KOPT-K1 (cell line): Measurements from ENCODE around the gene RPS6KA5.
"Not testable (repeated sequence)": the region's sequence is repeated elsewhere in the genome, so short reads cannot be mapped to it uniquely, and the experiment has no call there.

ENCODE experiments used
- H3K27ac ChIP-seq: fragments of 200-600 bp; sonication (generic); 2 replicates; pipeline ENCODE4 v1.5.1; 2016; ENCODE audit warnings: antibody characterized with exemption, mild to moderate bottlenecking, low read depth, low read length; ENCODE audit not compliant: poor library complexity, severe bottlenecking
- H3K36me3 ChIP-seq: fragments of 200-600 bp; sonication (generic); 2 replicates; pipeline ENCODE4 v1.5.1; 2017; ENCODE audit warnings: antibody characterized with exemption, mild to moderate bottlenecking, low read length, moderate library complexity; ENCODE audit not compliant: insufficient read depth
- H3K9me3 ChIP-seq: fragments of 200-600 bp; sonication (generic); 2 replicates; pipeline ENCODE4 v1.5.1; 2017; ENCODE audit warnings: antibody characterized with exemption, low read length, mild to moderate bottlenecking; ENCODE audit not compliant: insufficient read depth, poor library complexity, severe bottlenecking

The RPS6KA5 gene

GRCh38 chr14:90880282-90880681, 180.2 kb downstream of the RPS6KA5 start:
- H3K27ac ChIP-seq: no peak overlapping the region
- H3K36me3 ChIP-seq: peaks cover 11% of the 10 kb centered on the region; the same call in 1 of the 2 replicates
- H3K9me3 ChIP-seq: peaks cover 15% of the 10 kb centered on the region

GRCh38 chr14:90874599-90874998, 185.8 kb downstream of the RPS6KA5 start:
- H3K36me3 ChIP-seq: 0 out of 2 replicates have a peak, but pooled peaks cover 5% of the 10 kb centered on the region
- H3K9me3 ChIP-seq: no peaks in the 10 kb centered on the region
- no peak overlapping the region for H3K27ac ChIP-seq

- Histone ChIP-seq H3K9me3 (no peaks in the 10 kb centered on the region), H3K36me3 (0 out of 2 replicates have a peak, but pooled peaks cover 5% of the 10 kb centered on the region), H3K27ac (no peak overlapping the region)
Measured at GRCh38 chr14:90871605-90872233, 188.7 kb downstream of the RPS6KA5 start.

GRCh38 chr14:90870950-90871604, 189.4 kb downstream of the RPS6KA5 start:
- H3K27ac ChIP-seq: no peak overlapping the region
- H3K36me3 ChIP-seq: 0 out of 2 replicates have a peak, but pooled peaks cover 5% of the 10 kb centered on the region
- H3K9me3 ChIP-seq: no peaks in the 10 kb centered on the region

GRCh38 chr14:90867501-90867900, 192.9 kb downstream of the RPS6KA5 start:
- Histone ChIP-seq H3K36me3 (no peaks in the 10 kb centered on the region), H3K27ac (no peak overlapping the region), H3K9me3 (no peaks in the 10 kb centered on the region)

- H3K36me3 ChIP-seq: no peaks in the 10 kb centered on the region
- H3K27ac ChIP-seq: no peak overlapping the region
- no peaks in the 10 kb centered on the region for H3K9me3 ChIP-seq
Measured at GRCh38 chr14:90866833-90867232, 193.6 kb downstream of the RPS6KA5 start.

GRCh38 chr14:90864741-90865140, 195.7 kb downstream of the RPS6KA5 start:
- Histone ChIP-seq H3K36me3 (no peaks in the 10 kb centered on the region), H3K27ac (no peak overlapping the region), H3K9me3 (no peaks in the 10 kb centered on the region)

- H3K36me3 ChIP-seq: no peaks in the 10 kb centered on the region
- no peak overlapping the region for H3K27ac ChIP-seq
Measured at GRCh38 chr14:90858511-90858910, 201.9 kb downstream of the RPS6KA5 start.

GRCh38 chr14:90857866-90858265, 202.6 kb downstream of the RPS6KA5 start:
- H3K9me3 ChIP-seq: no peaks in the 10 kb centered on the region
- H3K27ac ChIP-seq: no peak overlapping the region
- no peaks in the 10 kb centered on the region for H3K36me3 ChIP-seq

More at GRCh38 chr14:90858511-90858910, 201.9 kb downstream of the RPS6KA5 start:
- H3K9me3 ChIP-seq: no peaks in the 10 kb centered on the region

- not testable (repeated sequence) for H3K36me3 ChIP-seq, H3K9me3 ChIP-seq, H3K27ac ChIP-seq
Measured at GRCh38 chr14:90856115-90856514, 204.3 kb downstream of the RPS6KA5 start.

GRCh38 chr14:90853116-90853515, 207.3 kb downstream of the RPS6KA5 start:
- Histone ChIP-seq H3K36me3 (no peaks in the 10 kb centered on the region), H3K27ac (no peak overlapping the region), H3K9me3 (no peaks in the 10 kb centered on the region)

- H3K27ac ChIP-seq: no peak overlapping the region
- H3K9me3 ChIP-seq: no peaks in the 10 kb centered on the region
- no peaks in the 10 kb centered on the region for H3K36me3 ChIP-seq
Measured at GRCh38 chr14:90851327-90852036, 209.0 kb downstream of the RPS6KA5 start.

GRCh38 chr14:90850487-90850886, 210.0 kb downstream of the RPS6KA5 start:
- no peak overlapping the region for H3K27ac ChIP-seq
- no peaks in the 10 kb centered on the region for H3K36me3 ChIP-seq
- H3K9me3 ChIP-seq: no peaks in the 10 kb centered on the region

- Histone ChIP-seq H3K36me3 (no peaks in the 10 kb centered on the region), H3K27ac (no peak overlapping the region), H3K9me3 (no peaks in the 10 kb centered on the region)
Measured at GRCh38 chr14:90849787-90850444, 210.5 kb downstream of the RPS6KA5 start.
